ENCODE data around the gene CYFIP1.

DNA sequence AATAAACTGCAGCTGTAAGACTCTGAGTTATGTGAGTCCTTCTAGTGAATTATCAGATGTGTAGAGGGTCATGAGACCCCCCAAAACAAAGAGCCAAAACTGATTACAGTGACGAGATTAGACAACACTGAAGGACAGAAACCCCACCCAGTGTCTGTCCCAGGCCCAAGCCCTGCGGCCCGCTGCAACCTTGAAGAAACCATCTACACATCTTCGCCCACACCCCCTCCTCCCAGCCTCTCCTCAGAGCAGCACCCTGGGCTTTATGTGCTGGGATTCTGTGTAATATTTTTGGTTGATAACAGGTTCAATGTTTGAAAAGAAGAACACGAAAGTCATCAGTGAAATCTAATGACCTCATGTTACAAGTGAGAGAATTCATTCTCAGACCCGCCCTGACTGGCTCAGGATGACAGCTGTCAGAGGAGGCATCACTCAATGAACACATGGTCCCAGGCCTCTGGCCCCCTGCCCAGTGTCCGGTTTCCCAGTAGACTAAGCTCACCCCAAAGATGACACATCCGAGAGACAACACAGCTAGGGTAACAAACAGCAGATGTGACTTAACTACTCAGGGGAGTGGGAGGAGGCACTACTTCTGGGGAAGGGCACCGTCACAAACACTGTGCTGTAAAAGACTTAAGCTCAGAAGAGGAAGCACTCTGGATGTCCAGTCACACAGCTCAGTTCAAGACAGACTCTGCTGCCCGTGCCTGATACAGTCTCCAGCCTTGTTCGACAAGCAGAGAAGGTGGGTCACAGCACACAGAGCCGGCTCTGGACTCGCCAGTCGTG lies 92.8 kb downstream of the CYFIP1 start:
- TF ChIP-seq, protein P1, sequence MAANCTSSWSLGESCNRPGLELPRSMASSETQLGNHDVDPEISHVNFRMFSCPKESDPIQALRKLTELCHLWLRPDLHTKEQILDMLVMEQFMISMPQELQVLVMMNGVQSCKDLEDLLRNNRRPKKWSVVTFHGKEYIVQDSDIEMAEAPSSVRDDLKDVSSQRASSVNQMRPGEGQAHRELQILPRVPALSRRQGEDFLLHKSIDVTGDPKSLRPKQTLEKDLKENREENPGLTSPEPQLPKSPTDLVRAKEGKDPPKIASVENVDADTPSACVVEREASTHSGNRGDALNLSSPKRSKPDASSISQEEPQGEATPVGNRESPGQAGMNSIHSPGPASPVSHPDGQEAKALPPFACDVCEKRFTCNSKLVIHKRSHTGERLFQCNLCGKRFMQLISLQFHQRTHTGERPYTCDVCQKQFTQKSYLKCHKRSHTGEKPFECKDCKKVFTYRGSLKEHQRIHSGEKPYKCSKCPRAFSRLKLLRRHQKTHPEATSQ (CRISPR knock-in tag; IDR thresholded peaks at IDR 0.05; ENCODE audit: borderline replicate concordance): no peak
- TF ChIP-seq FIP1L1 (IDR thresholded peaks at IDR 0.05; ENCODE audit: borderline replicate concordance, insufficient read depth, low read depth, low read length): no peak
- TF ChIP-seq, protein P2, sequence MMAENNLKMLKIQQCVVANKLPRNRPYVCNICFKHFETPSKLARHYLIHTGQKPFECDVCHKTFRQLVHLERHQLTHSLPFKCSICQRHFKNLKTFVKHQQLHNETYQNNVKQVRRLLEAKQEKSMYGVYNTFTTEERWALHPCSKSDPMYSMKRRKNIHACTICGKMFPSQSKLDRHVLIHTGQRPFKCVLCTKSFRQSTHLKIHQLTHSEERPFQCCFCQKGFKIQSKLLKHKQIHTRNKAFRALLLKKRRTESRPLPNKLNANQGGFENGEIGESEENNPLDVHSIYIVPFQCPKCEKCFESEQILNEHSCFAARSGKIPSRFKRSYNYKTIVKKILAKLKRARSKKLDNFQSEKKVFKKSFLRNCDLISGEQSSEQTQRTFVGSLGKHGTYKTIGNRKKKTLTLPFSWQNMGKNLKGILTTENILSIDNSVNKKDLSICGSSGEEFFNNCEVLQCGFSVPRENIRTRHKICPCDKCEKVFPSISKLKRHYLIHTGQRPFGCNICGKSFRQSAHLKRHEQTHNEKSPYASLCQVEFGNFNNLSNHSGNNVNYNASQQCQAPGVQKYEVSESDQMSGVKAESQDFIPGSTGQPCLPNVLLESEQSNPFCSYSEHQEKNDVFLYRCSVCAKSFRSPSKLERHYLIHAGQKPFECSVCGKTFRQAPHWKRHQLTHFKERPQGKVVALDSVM (CRISPR knock-in tag; IDR thresholded peaks at IDR 0.05): no peak
- TF ChIP-seq, protein P3, sequence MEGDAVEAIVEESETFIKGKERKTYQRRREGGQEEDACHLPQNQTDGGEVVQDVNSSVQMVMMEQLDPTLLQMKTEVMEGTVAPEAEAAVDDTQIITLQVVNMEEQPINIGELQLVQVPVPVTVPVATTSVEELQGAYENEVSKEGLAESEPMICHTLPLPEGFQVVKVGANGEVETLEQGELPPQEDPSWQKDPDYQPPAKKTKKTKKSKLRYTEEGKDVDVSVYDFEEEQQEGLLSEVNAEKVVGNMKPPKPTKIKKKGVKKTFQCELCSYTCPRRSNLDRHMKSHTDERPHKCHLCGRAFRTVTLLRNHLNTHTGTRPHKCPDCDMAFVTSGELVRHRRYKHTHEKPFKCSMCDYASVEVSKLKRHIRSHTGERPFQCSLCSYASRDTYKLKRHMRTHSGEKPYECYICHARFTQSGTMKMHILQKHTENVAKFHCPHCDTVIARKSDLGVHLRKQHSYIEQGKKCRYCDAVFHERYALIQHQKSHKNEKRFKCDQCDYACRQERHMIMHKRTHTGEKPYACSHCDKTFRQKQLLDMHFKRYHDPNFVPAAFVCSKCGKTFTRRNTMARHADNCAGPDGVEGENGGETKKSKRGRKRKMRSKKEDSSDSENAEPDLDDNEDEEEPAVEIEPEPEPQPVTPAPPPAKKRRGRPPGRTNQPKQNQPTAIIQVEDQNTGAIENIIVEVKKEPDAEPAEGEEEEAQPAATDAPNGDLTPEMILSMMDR (CRISPR knock-in tag; IDR thresholded peaks at IDR 0.05): no peak
- no peak for TF ChIP-seq NFE2 (CRISPR knock-in tag; IDR thresholded peaks at IDR 0.05)
- no peak for TF ChIP-seq ASH2L (IDR thresholded peaks at IDR 0.05; ENCODE audit: insufficient read length, low read depth, low read length)
- no peak for TF ChIP-seq NCOR1 (IDR thresholded peaks at IDR 0.05; ENCODE audit: borderline replicate concordance, low read length)
- TF ChIP-seq EZH2 (conservative IDR thresholded peaks at IDR 0.05; ENCODE audit: low read depth, low read length): no peak
